ENCODE data around the gene HILPDA. TPM values are rescaled to one million over a fixed set of nuclear protein-coding genes. Genes with fewer than 3 reads are reported as not detected.

HILPDA gene
- total RNA-seq, 1 donor from 2014 or later = 24.9 TPM

GRCh38 chr7:128437426-128438332, 18.0 kb upstream of the HILPDA start:
- DNase-seq = no peak

GRCh38 chr7:128442356-128442755, 13.3 kb upstream of the HILPDA start:
- DNase-seq = no peak
- Mint-ChIP-seq H3K4me1 (ENCODE audit: low read depth, unreplicated experiment) (peaks cover 3% of the 10 kb centered on the region), H3K27ac (ENCODE audit: unreplicated experiment) (no peak overlapping the region), H3K9me3 (ENCODE audit: unreplicated experiment) (peaks cover 6% of the 10 kb centered on the region), H3K4me3 (ENCODE audit: unreplicated experiment) (no peak overlapping the region), H3K27me3 (ENCODE audit: unreplicated experiment) (no peaks in the 10 kb centered on the region), H3K36me3 (ENCODE audit: unreplicated experiment) (no peaks in the 10 kb centered on the region)
- TF ChIP-seq CTCF (IDR thresholded peaks at IDR 0.05; ENCODE audit: partially characterized antibody, unreplicated experiment) = no peak

More at GRCh38 chr7:128437426-128438332, 18.0 kb upstream of the HILPDA start:
- Mint-ChIP-seq H3K4me1 (ENCODE audit: low read depth, unreplicated experiment) (no peaks in the 10 kb centered on the region), H3K27me3 (ENCODE audit: unreplicated experiment) (no peaks in the 10 kb centered on the region), H3K4me3 (ENCODE audit: unreplicated experiment) (no peak overlapping the region), H3K9me3 (ENCODE audit: unreplicated experiment) (no peaks in the 10 kb centered on the region), H3K36me3 (ENCODE audit: unreplicated experiment) (no peaks in the 10 kb centered on the region), H3K27ac (ENCODE audit: unreplicated experiment) (no peak overlapping the region)
- no peak for TF ChIP-seq CTCF (IDR thresholded peaks at IDR 0.05; ENCODE audit: partially characterized antibody, unreplicated experiment)

- Mint-ChIP-seq H3K36me3 (ENCODE audit: unreplicated experiment) (no peaks in the 10 kb centered on the region), H3K27me3 (ENCODE audit: unreplicated experiment) (no peaks in the 10 kb centered on the region), H3K4me3 (ENCODE audit: unreplicated experiment) (no peak overlapping the region), H3K9me3 (ENCODE audit: unreplicated experiment) (peaks cover 6% of the 10 kb centered on the region), H3K27ac (ENCODE audit: unreplicated experiment) (no peak overlapping the region), H3K4me1 (ENCODE audit: low read depth, unreplicated experiment) (peaks cover 3% of the 10 kb centered on the region)
- no peak for TF ChIP-seq CTCF (IDR thresholded peaks at IDR 0.05; ENCODE audit: partially characterized antibody, unreplicated experiment)
- no peak for DNase-seq
Measured at GRCh38 chr7:128443831-128444600, 11.7 kb upstream of the HILPDA start.

- Mint-ChIP-seq H3K36me3 (ENCODE audit: unreplicated experiment) (no peaks in the 10 kb centered on the region), H3K27me3 (ENCODE audit: unreplicated experiment) (no peaks in the 10 kb centered on the region), H3K9me3 (ENCODE audit: unreplicated experiment) (peaks cover 7% of the 10 kb centered on the region), H3K27ac (ENCODE audit: unreplicated experiment) (no peak overlapping the region), H3K4me3 (ENCODE audit: unreplicated experiment) (no peak overlapping the region), H3K4me1 (ENCODE audit: low read depth, unreplicated experiment) (peaks cover 3% of the 10 kb centered on the region)
- no peak for DNase-seq
- TF ChIP-seq CTCF (IDR thresholded peaks at IDR 0.05; ENCODE audit: partially characterized antibody, unreplicated experiment) = no peak
Measured at GRCh38 chr7:128446306-128446705, 9.4 kb upstream of the HILPDA start.
